ENCODE results near the gene ZMPSTE24.

GRCh38 chr1:40218333-40218732 lies 39.7 kb upstream of the ZMPSTE24 start:
- TF ChIP-seq POLR2A (IDR thresholded peaks at IDR 0.05; ENCODE audit: low read depth, low read length), result no peak
- TF ChIP-seq POLR2AphosphoS5 (IDR thresholded peaks at IDR 0.05; ENCODE audit: low read depth, low read length), result no peak
- no peak for TF ChIP-seq SPI1 (IDR thresholded peaks at IDR 0.05; ENCODE audit: low read depth, low read length)
- no peak for TF ChIP-seq TAF1 (IDR thresholded peaks at IDR 0.05; ENCODE audit: low read depth, low read length)
- no peak for TF ChIP-seq POU2F2 (IDR thresholded peaks at IDR 0.05; ENCODE audit: low read depth, low read length)
- TF ChIP-seq PAX5 (IDR thresholded peaks at IDR 0.05; ENCODE audit: insufficient read depth, low read length, severe bottlenecking), result no peak
